HL-60 (cell line): ENCODE data around the gene FUT2.

Source experiments
- POLR2AphosphoS5 ChIP-seq: IDR thresholded peaks from 2 replicates; pipeline ENCODE4 v1.6.1; 2012; ENCODE audit warnings: low read depth
- REST ChIP-seq: IDR thresholded peaks from 2 replicates; pipeline ENCODE4 v1.6.1; 2012; ENCODE audit warnings: low read depth; ENCODE audit not compliant: insufficient replicate concordance
- SPI1 ChIP-seq: IDR thresholded peaks from 2 replicates; pipeline ENCODE4 v1.6.1; 2012; ENCODE audit warnings: low read depth, mild to moderate bottlenecking, borderline replicate concordance
- TF ChIP-seq, protein P1 (sequence below): IDR thresholded peaks from one replicate; pipeline ENCODE4 v1.5.1; 2011; ENCODE audit warnings: low read length, control low read depth, inconsistent platforms; ENCODE audit not compliant: insufficient read depth

- TF ChIP-seq SPI1 (no peak), POLR2AphosphoS5 (no peak), REST (no peak)
- TF ChIP-seq, protein P1, sequence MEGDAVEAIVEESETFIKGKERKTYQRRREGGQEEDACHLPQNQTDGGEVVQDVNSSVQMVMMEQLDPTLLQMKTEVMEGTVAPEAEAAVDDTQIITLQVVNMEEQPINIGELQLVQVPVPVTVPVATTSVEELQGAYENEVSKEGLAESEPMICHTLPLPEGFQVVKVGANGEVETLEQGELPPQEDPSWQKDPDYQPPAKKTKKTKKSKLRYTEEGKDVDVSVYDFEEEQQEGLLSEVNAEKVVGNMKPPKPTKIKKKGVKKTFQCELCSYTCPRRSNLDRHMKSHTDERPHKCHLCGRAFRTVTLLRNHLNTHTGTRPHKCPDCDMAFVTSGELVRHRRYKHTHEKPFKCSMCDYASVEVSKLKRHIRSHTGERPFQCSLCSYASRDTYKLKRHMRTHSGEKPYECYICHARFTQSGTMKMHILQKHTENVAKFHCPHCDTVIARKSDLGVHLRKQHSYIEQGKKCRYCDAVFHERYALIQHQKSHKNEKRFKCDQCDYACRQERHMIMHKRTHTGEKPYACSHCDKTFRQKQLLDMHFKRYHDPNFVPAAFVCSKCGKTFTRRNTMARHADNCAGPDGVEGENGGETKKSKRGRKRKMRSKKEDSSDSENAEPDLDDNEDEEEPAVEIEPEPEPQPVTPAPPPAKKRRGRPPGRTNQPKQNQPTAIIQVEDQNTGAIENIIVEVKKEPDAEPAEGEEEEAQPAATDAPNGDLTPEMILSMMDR, result no peak
Observed at GRCh38 chr19:48674216-48674809, 21.5 kb upstream of the FUT2 start.
